HepG2 (cell line): Measurements from ENCODE around the gene COPZ1. TPM values are rescaled to one million over a fixed set of nuclear protein-coding genes. Genes with fewer than 3 reads are reported as not detected.

Source experiments
- CHD2 ChIP-seq: IDR thresholded peaks from 2 replicates; pipeline ENCODE4 v1.6.1; 2011; ENCODE audit warnings: low read depth, low read length, improper control_type of control experiment
- DNMT1 ChIP-seq: sonication (generic); formaldehyde crosslinking; IDR thresholded peaks from 2 replicates; pipeline ENCODE4 v1.5.1; 2020; ENCODE audit warnings: mild to moderate bottlenecking, missing genetic modification reagents
- E2F1 ChIP-seq: sonication (generic); formaldehyde crosslinking; IDR thresholded peaks from 2 replicates; pipeline ENCODE4 v1.5.0; 2020; ENCODE audit warnings: missing genetic modification reagents
- ERF ChIP-seq: IDR thresholded peaks from 2 replicates; pipeline ENCODE4 v1.6.1; 2018; ENCODE audit warnings: missing biosample characterization, missing genetic modification reagents
- FOSL1 ChIP-seq: sonication (generic); formaldehyde crosslinking; IDR thresholded peaks from 2 replicates; pipeline ENCODE4 v1.9.0; 2021; ENCODE audit warnings: missing genetic modification reagents, borderline replicate concordance
- HOXA9 ChIP-seq: sonication (generic); formaldehyde crosslinking; IDR thresholded peaks from 2 replicates; pipeline ENCODE4 v1.8.1; 2022; ENCODE audit warnings: missing genetic modification reagents, mild to moderate bottlenecking, moderate library complexity, borderline replicate concordance
- MYNN ChIP-seq: sonication (generic); formaldehyde crosslinking; IDR thresholded peaks from 2 replicates; pipeline ENCODE4 v1.4.0; 2020; ENCODE audit warnings: mild to moderate bottlenecking, low read depth, missing genetic modification reagents
- NFE2 ChIP-seq: sonication (generic); formaldehyde crosslinking; IDR thresholded peaks from 2 replicates; pipeline ENCODE4 v1.4.0; 2020; ENCODE audit warnings: missing genetic modification reagents
- PRDM15 ChIP-seq: sonication (generic); formaldehyde crosslinking; IDR thresholded peaks from 2 replicates; pipeline ENCODE4 v1.4.0; 2020; ENCODE audit warnings: missing genetic modification reagents
- RFX5 ChIP-seq: IDR thresholded peaks from 2 replicates; pipeline ENCODE4 v1.6.1; 2011; ENCODE audit warnings: low read depth, low read length, improper control_type of control experiment
- TBX3 ChIP-seq: fragments of 450-650 bp; IDR thresholded peaks from 2 replicates; pipeline ENCODE4 v1.6.1; 2017; ENCODE audit warnings: antibody characterized with exemption, mild to moderate bottlenecking, inconsistent platforms, borderline replicate concordance
- ZFY ChIP-seq: sonication (generic); formaldehyde crosslinking; IDR thresholded peaks from 2 replicates; pipeline ENCODE4 v1.4.0; 2020; ENCODE audit warnings: missing genetic modification reagents
- ZMYM4 ChIP-seq: sonication (generic); formaldehyde crosslinking; IDR thresholded peaks from 2 replicates; pipeline ENCODE4 v1.8.1; 2023; ENCODE audit warnings: mild to moderate bottlenecking, missing genetic modification reagents
- ZNF496 ChIP-seq: sonication (generic); formaldehyde crosslinking; IDR thresholded peaks from 2 replicates; pipeline ENCODE4 v1.8.1; 2023; ENCODE audit warnings: mild to moderate bottlenecking, moderate library complexity, missing genetic modification reagents; ENCODE audit not compliant: insufficient replicate concordance
- polyA plus RNA-seq, 8 experiments: library from polyadenylated mRNA; depleted of rRNA in 3 of 8; stranded (reverse) in 7 of 8; unstranded in 1 of 8; fragments of >200 nt; fragmentation: Illumina TruSeq in 4 of 8; extraction: Trizol in 4 of 8; gene quantifications; 2 replicates each; pipeline versions ENCODE4 v1.2.1 to v1.2.3, GENCODE V29; 2011 to 2016; ENCODE audit warnings: low read depth in 4 of 8, missing spikeins in 1 of 8, mixed read lengths in 1 of 8; ENCODE audit not compliant: insufficient read depth in 1 of 8
- total RNA-seq, 5 experiments: library from RNA; depleted of rRNA; stranded (reverse); fragments of >200 nt; fragmentation: Illumina TruSeq; extraction: Trizol; gene quantifications; 2 replicates each; pipeline ENCODE4 v1.2.3, GENCODE V29; 2016; ENCODE audit warnings: low read depth in 1 of 5
- TF ChIP-seq, protein P1 (sequence below): fragments of 450-650 bp; IDR thresholded peaks from 2 replicates; pipeline ENCODE4 v1.6.1; 2016
- TF ChIP-seq, protein P2 (sequence below): sonication (generic); formaldehyde crosslinking; IDR thresholded peaks from 2 replicates; pipeline ENCODE4 v1.4.0; 2020; ENCODE audit warnings: missing genetic modification reagents

The COPZ1 gene
- total and polyA plus RNA-seq, 2 of the 13 experiments (the other 11 are each of a cell fraction or from before 2014, with no cell fraction given), result 125 to 184 TPM

- TF ChIP-seq PRDM15 (CRISPR knock-in tag), result no peak
- TF ChIP-seq FOSL1 (CRISPR knock-in tag), result 0 out of 2 replicates have a peak, but pooled peaks have one; percentile 13
- peak; percentile 85 for TF ChIP-seq RFX5
- TF ChIP-seq ZNF496, result no peak
- TF ChIP-seq TBX3, result peak; percentile 58; the same call in 1 of the 2 replicates
- TF ChIP-seq ZMYM4 (CRISPR knock-in tag), result peak; percentile 73; the same call in 1 of the 2 replicates
- TF ChIP-seq E2F1 (CRISPR knock-in tag), result 0 out of 2 replicates have a peak, but pooled peaks have one; percentile 51
- TF ChIP-seq, protein P1, sequence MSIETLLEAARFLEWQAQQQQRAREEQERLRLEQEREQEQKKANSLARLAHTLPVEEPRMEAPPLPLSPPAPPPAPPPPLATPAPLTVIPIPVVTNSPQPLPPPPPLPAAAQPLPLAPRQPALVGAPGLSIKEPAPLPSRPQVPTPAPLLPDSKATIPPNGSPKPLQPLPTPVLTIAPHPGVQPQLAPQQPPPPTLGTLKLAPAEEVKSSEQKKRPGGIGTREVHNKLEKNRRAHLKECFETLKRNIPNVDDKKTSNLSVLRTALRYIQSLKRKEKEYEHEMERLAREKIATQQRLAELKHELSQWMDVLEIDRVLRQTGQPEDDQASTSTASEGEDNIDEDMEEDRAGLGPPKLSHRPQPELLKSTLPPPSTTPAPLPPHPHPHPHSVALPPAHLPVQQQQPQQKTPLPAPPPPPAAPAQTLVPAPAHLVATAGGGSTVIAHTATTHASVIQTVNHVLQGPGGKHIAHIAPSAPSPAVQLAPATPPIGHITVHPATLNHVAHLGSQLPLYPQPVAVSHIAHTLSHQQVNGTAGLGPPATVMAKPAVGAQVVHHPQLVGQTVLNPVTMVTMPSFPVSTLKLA, result 0 out of 2 replicates have a peak, but pooled peaks have one; percentile 6
- TF ChIP-seq NFE2 (CRISPR knock-in tag), result no peak
- no peak for TF ChIP-seq DNMT1 (CRISPR knock-in tag)
- TF ChIP-seq CHD2, result 0 out of 2 replicates have a peak, but pooled peaks have one; percentile 21
- TF ChIP-seq ERF (CRISPR knock-in tag), result peak; percentile 11; the same call in 1 of the 2 replicates
- TF ChIP-seq MYNN (CRISPR knock-in tag), result 0 out of 2 replicates have a peak, but pooled peaks have one; percentile 47
- TF ChIP-seq ZFY (CRISPR knock-in tag), result 0 out of 2 replicates have a peak, but pooled peaks have one; percentile 36
- peak; percentile 100 for TF ChIP-seq HOXA9 (CRISPR knock-in tag)
- TF ChIP-seq, protein P2, sequence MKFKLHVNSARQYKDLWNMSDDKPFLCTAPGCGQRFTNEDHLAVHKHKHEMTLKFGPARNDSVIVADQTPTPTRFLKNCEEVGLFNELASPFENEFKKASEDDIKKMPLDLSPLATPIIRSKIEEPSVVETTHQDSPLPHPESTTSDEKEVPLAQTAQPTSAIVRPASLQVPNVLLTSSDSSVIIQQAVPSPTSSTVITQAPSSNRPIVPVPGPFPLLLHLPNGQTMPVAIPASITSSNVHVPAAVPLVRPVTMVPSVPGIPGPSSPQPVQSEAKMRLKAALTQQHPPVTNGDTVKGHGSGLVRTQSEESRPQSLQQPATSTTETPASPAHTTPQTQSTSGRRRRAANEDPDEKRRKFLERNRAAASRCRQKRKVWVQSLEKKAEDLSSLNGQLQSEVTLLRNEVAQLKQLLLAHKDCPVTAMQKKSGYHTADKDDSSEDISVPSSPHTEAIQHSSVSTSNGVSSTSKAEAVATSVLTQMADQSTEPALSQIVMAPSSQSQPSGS, result peak; percentile 30
Measured at GRCh38 chr12:54358945-54359761, 34.2 kb downstream of the COPZ1 start (continued).
